GM21423 (cell line): Measurements from ENCODE around the gene GPR160.
A peak's percentile ranks its signal among the peaks of the same experiment; 100 is the strongest.

Experiments used
- ATAC-seq: cut with Tn5 transposase; IDR thresholded peaks from one replicate; pipeline ENCODE4 v1.9.1; 2021; ENCODE audit warnings: mild to moderate bottlenecking, moderate library complexity; ENCODE audit not compliant: unreplicated experiment

Gene GPR160

GRCh38 chr3:170027233-170028102 is 10.3 kb upstream of the GPR160 start:
- no peak for ATAC-seq

GRCh38 chr3:170033489-170033888 is 4.3 kb upstream of the GPR160 start:
- ATAC-seq, result no peak

- peak; percentile 5 for ATAC-seq
Measured at GRCh38 chr3:170038434-170039110, 777 bp downstream of the GPR160 start.

- no peak for ATAC-seq
Measured at GRCh38 chr3:170040418-170040817, 2.6 kb downstream of the GPR160 start.

GRCh38 chr3:170043506-170043905 is 5.7 kb downstream of the GPR160 start:
- ATAC-seq, result no peak

- no peak for ATAC-seq
Measured at GRCh38 chr3:170044271-170044670, 6.5 kb downstream of the GPR160 start.

- peak; percentile 72 for ATAC-seq
Measured at GRCh38 chr3:170044795-170045244, 7.0 kb downstream of the GPR160 start.

GRCh38 chr3:170046269-170047132 is 8.7 kb downstream of the GPR160 start:
- no peak for ATAC-seq

- no peak for ATAC-seq
Measured at GRCh38 chr3:170047133-170047404, 9.3 kb downstream of the GPR160 start.

- no peak for ATAC-seq
Measured at GRCh38 chr3:170049146-170050000, 11.6 kb downstream of the GPR160 start.

- no peak for ATAC-seq
Measured at GRCh38 chr3:170050753-170051152, 13.0 kb downstream of the GPR160 start.

GRCh38 chr3:170052398-170052797 is 14.6 kb downstream of the GPR160 start:
- no peak for ATAC-seq

- no peak for ATAC-seq
Measured at GRCh38 chr3:170054204-170054603, 16.4 kb downstream of the GPR160 start.

- peak; percentile 50 for ATAC-seq
Measured at GRCh38 chr3:170055209-170055608, 17.4 kb downstream of the GPR160 start.

- peak; percentile 95 for ATAC-seq
Measured at GRCh38 chr3:170056710-170057454, 19.1 kb downstream of the GPR160 start.

GRCh38 chr3:170057550-170057949 is 19.8 kb downstream of the GPR160 start:
- no peak for ATAC-seq

- ATAC-seq, result no peak
Measured at GRCh38 chr3:170058127-170058526, 20.3 kb downstream of the GPR160 start.

- no peak for ATAC-seq
Measured at GRCh38 chr3:170059447-170059846, 21.7 kb downstream of the GPR160 start.

- no peak for ATAC-seq
Measured at GRCh38 chr3:170062068-170062467, 24.3 kb downstream of the GPR160 start.

- ATAC-seq, result no peak
Measured at GRCh38 chr3:170062769-170063168, 25.0 kb downstream of the GPR160 start.
